WTC11 (cell line): ENCODE data around the gene VSX2. TPM values are rescaled to one million over a fixed set of nuclear protein-coding genes. Genes with fewer than 3 reads are reported as not detected.

Source experiments
- ATF1 ChIP-seq: sonication (generic); formaldehyde crosslinking; IDR thresholded peaks from 2 replicates; pipeline ENCODE4 v1.8.1; 2023; ENCODE audit warnings: mild to moderate bottlenecking, moderate library complexity, missing genetic modification reagents
- CBFB ChIP-seq: sonication (generic); formaldehyde crosslinking; IDR thresholded peaks from 2 replicates; pipeline ENCODE4 v1.8.1; 2022; ENCODE audit warnings: mild to moderate bottlenecking, low read depth, missing genetic modification reagents
- EMX1 ChIP-seq: fragments of 250-450 bp; sonication (Bioruptor Pico); IDR thresholded peaks from 2 replicates; pipeline ENCODE4 v1.8.0; 2021; ENCODE audit warnings: mild to moderate bottlenecking
- GABPB1 ChIP-seq: sonication (generic); formaldehyde crosslinking; IDR thresholded peaks from 2 replicates; pipeline ENCODE4 v1.8.1; 2023; ENCODE audit warnings: mild to moderate bottlenecking, missing genetic modification reagents
- GRHL2 ChIP-seq: fragments of 250-450 bp; sonication (Bioruptor Pico); IDR thresholded peaks from 2 replicates; pipeline ENCODE4 v1.8.0; 2022; ENCODE audit warnings: mild to moderate bottlenecking, moderate library complexity; ENCODE audit not compliant: insufficient replicate concordance, severe bottlenecking
- KAT7 ChIP-seq: sonication (generic); formaldehyde crosslinking; IDR thresholded peaks from 2 replicates; pipeline ENCODE4 v1.8.1; 2023; ENCODE audit warnings: missing genetic modification reagents, mild to moderate bottlenecking, borderline replicate concordance
- NR1H2 ChIP-seq: sonication (generic); formaldehyde crosslinking; IDR thresholded peaks from 2 replicates; pipeline ENCODE4 v1.9.0; 2021; ENCODE audit warnings: mild to moderate bottlenecking, moderate library complexity, missing genetic modification reagents
- OVOL2 ChIP-seq: fragments of 250-450 bp; sonication (Bioruptor Pico); IDR thresholded peaks from 2 replicates; pipeline ENCODE4 v1.9.0; 2021; ENCODE audit warnings: mild to moderate bottlenecking, borderline replicate concordance
- SMAD3 ChIP-seq: sonication (generic); formaldehyde crosslinking; IDR thresholded peaks from 2 replicates; pipeline ENCODE4 v1.8.0; 2022; ENCODE audit warnings: missing genetic modification reagents, mild to moderate bottlenecking, borderline replicate concordance
- SP1 ChIP-seq: sonication (generic); formaldehyde crosslinking; conservative IDR thresholded peaks from 2 replicates; pipeline ENCODE4 v1.8.1; 2022; ENCODE audit warnings: missing genetic modification reagents
- TCF7 ChIP-seq: sonication (generic); formaldehyde crosslinking; IDR thresholded peaks from 2 replicates; pipeline ENCODE4 v1.8.0; 2022; ENCODE audit warnings: mild to moderate bottlenecking, low read depth, missing genetic modification reagents, moderate library complexity
- ZNF219 ChIP-seq: sonication (generic); formaldehyde crosslinking; IDR thresholded peaks from 2 replicates; pipeline ENCODE4 v1.8.0; 2023; ENCODE audit warnings: missing genetic modification reagents, mild to moderate bottlenecking, borderline replicate concordance
- ZNF263 ChIP-seq: sonication (generic); formaldehyde crosslinking; IDR thresholded peaks from 2 replicates; pipeline ENCODE4 v1.8.1; 2022; ENCODE audit warnings: low read depth, mild to moderate bottlenecking, moderate library complexity, missing genetic modification reagents
- ZNF396 ChIP-seq: fragments of 250-450 bp; sonication (Bioruptor Pico); IDR thresholded peaks from 2 replicates; pipeline ENCODE4 v1.8.0; 2021; ENCODE audit warnings: mild to moderate bottlenecking, moderate library complexity, borderline replicate concordance
- ZNF423 ChIP-seq: fragments of 250-450 bp; sonication (Bioruptor Pico); IDR thresholded peaks from 2 replicates; pipeline ENCODE4 v2.1.2; 2022; ENCODE audit warnings: mild to moderate bottlenecking, moderate library complexity
- total RNA-seq: library from RNA; stranded (reverse); gene quantifications from 3 replicates; pipeline ENCODE4 v1.2.3, GENCODE V29; 2021
- TF ChIP-seq, protein P1 (sequence below): sonication (generic); formaldehyde crosslinking; IDR thresholded peaks from 2 replicates; pipeline ENCODE4 v1.8.0; 2023; ENCODE audit warnings: mild to moderate bottlenecking, missing genetic modification reagents
- TF ChIP-seq, protein P2 (sequence below): sonication (generic); formaldehyde crosslinking; IDR thresholded peaks from 2 replicates; pipeline ENCODE4 v1.8.0; 2022; ENCODE audit warnings: mild to moderate bottlenecking, missing genetic modification reagents
- TF ChIP-seq, protein P3 (sequence below): fragments of 250-450 bp; sonication (Bioruptor Pico); conservative IDR thresholded peaks from 2 replicates; pipeline ENCODE4 v1.9.0; 2021; ENCODE audit warnings: mild to moderate bottlenecking
- TF ChIP-seq, protein P4 (sequence below): sonication (generic); formaldehyde crosslinking; IDR thresholded peaks from 2 replicates; pipeline ENCODE4 v1.8.1; 2023; ENCODE audit warnings: mild to moderate bottlenecking, missing genetic modification reagents
- TF ChIP-seq, protein P5 (sequence below): sonication (generic); formaldehyde crosslinking; conservative IDR thresholded peaks from 2 replicates; pipeline ENCODE4 v1.8.1; 2023; ENCODE audit warnings: mild to moderate bottlenecking, low read depth, missing genetic modification reagents, moderate library complexity
- TF ChIP-seq, protein P6 (sequence below): sonication (generic); formaldehyde crosslinking; IDR thresholded peaks from 2 replicates; pipeline ENCODE4 v1.8.0; 2022; ENCODE audit warnings: mild to moderate bottlenecking, missing genetic modification reagents
- TF ChIP-seq, protein P7 (sequence below): sonication (generic); formaldehyde crosslinking; IDR thresholded peaks from 2 replicates; pipeline ENCODE4 v1.8.1; 2023; ENCODE audit warnings: mild to moderate bottlenecking, missing genetic modification reagents, moderate library complexity
- TF ChIP-seq, protein P8 (sequence below): sonication (generic); formaldehyde crosslinking; IDR thresholded peaks from 2 replicates; pipeline ENCODE4 v1.8.1; 2022; ENCODE audit warnings: mild to moderate bottlenecking, moderate library complexity, missing genetic modification reagents

VSX2 gene
- total RNA-seq, 1 experiment from 2014 or later, result not detected

DNA sequence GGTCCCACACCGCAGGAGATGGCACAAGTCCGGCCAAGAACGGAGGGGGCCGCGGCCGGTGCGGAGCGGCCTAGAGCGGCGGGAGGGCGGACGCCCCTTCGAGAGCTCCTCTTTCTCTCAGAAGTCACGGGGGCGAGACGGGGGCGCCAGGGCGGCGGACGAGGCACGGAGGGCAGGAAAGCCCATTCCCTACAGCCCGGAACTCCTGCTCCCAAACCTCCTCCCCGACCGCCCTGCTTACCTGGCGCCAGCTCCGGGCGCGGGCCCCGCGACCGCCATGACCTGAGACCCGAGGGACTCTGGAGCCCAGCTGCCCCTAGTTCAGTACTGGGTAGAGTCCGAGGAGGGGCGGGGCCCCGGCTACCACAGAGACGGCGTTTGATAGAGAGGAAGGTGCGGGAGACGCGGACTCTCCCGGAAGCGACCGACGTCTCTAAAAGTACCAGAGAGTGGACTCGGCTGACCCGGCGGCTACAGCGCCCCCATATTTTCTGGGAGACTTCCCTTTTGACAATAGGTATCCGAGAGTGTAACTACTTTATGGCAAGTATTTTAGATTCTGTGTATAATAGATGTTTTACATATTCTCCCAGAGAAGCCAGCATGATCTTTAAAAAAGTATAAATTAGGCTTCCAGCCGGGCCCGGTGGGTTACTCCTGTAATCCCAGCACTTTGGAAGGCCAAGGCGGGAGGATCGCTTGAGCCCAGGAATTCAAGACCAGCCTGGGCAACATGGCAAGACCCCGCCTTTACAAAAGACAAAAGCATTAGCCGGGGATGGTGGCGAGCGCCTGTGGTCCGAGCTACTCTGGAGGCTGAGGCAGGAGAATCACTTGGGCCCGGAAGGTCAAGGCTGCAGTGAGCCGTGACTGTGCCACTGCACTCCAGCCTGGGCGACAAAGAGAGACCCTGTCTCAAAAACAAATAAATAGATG, 63.7 kb downstream of the VSX2 start, which contains the start of gene ABCD4 (continued):
- TF ChIP-seq, protein P1, sequence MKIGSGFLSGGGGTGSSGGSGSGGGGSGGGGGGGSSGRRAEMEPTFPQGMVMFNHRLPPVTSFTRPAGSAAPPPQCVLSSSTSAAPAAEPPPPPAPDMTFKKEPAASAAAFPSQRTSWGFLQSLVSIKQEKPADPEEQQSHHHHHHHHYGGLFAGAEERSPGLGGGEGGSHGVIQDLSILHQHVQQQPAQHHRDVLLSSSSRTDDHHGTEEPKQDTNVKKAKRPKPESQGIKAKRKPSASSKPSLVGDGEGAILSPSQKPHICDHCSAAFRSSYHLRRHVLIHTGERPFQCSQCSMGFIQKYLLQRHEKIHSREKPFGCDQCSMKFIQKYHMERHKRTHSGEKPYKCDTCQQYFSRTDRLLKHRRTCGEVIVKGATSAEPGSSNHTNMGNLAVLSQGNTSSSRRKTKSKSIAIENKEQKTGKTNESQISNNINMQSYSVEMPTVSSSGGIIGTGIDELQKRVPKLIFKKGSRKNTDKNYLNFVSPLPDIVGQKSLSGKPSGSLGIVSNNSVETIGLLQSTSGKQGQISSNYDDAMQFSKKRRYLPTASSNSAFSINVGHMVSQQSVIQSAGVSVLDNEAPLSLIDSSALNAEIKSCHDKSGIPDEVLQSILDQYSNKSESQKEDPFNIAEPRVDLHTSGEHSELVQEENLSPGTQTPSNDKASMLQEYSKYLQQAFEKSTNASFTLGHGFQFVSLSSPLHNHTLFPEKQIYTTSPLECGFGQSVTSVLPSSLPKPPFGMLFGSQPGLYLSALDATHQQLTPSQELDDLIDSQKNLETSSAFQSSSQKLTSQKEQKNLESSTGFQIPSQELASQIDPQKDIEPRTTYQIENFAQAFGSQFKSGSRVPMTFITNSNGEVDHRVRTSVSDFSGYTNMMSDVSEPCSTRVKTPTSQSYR (CRISPR knock-in tag), result no peak
- TF ChIP-seq EMX1 (CRISPR knock-in tag), result no peak
- TF ChIP-seq, protein P2, sequence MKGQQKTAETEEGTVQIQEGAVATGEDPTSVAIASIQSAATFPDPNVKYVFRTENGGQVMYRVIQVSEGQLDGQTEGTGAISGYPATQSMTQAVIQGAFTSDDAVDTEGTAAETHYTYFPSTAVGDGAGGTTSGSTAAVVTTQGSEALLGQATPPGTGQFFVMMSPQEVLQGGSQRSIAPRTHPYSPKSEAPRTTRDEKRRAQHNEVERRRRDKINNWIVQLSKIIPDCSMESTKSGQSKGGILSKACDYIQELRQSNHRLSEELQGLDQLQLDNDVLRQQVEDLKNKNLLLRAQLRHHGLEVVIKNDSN, result no peak
- TF ChIP-seq GRHL2 (CRISPR knock-in tag), result no peak
- TF ChIP-seq ATF1 (CRISPR knock-in tag), result no peak
- no peak for TF ChIP-seq TCF7 (CRISPR knock-in tag)
- TF ChIP-seq OVOL2 (CRISPR knock-in tag), result no peak
- peak; percentile 61; the same call in 1 of the 2 replicates for TF ChIP-seq KAT7 (CRISPR knock-in tag)
- no peak for TF ChIP-seq ZNF219 (CRISPR knock-in tag)
- TF ChIP-seq, protein P3, sequence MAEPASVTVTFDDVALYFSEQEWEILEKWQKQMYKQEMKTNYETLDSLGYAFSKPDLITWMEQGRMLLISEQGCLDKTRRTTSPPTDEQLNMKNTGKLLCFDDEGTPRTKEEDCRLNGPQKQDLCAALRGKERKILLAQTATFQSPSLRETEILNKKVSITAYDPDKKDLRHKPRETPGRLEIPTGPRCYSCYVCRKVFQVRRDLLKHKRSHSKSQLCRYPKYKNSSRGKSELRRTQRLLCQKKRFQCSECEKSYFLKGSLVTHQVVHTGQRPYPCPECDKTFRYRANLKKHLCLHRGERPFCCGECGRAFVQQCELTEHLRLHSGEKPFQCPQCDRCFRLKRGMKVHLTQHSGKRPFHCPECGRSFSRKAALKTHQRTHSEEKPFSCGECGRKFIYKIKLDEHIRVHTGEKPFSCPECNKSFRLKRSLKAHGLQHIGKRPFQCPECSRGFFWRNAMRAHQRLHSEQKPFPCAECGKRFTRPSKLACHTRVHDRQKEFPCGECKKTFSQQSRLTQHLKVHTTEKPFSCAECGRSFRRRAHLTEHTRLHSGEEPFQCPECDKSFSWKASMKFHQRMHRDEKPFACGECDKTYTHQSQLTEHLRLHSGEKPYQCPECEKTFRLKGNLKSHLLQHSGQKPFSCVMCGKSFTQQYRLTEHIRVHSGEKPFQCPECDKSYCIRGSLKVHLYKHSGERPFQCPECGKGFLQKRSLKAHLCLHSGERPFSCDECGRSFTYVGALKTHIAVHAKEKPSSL (CRISPR knock-in tag), result no peak
- TF ChIP-seq, protein P4, sequence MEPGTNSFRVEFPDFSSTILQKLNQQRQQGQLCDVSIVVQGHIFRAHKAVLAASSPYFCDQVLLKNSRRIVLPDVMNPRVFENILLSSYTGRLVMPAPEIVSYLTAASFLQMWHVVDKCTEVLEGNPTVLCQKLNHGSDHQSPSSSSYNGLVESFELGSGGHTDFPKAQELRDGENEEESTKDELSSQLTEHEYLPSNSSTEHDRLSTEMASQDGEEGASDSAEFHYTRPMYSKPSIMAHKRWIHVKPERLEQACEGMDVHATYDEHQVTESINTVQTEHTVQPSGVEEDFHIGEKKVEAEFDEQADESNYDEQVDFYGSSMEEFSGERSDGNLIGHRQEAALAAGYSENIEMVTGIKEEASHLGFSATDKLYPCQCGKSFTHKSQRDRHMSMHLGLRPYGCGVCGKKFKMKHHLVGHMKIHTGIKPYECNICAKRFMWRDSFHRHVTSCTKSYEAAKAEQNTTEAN (CRISPR knock-in tag), result no peak
- TF ChIP-seq CBFB (CRISPR knock-in tag), result no peak
- TF ChIP-seq, protein P5, sequence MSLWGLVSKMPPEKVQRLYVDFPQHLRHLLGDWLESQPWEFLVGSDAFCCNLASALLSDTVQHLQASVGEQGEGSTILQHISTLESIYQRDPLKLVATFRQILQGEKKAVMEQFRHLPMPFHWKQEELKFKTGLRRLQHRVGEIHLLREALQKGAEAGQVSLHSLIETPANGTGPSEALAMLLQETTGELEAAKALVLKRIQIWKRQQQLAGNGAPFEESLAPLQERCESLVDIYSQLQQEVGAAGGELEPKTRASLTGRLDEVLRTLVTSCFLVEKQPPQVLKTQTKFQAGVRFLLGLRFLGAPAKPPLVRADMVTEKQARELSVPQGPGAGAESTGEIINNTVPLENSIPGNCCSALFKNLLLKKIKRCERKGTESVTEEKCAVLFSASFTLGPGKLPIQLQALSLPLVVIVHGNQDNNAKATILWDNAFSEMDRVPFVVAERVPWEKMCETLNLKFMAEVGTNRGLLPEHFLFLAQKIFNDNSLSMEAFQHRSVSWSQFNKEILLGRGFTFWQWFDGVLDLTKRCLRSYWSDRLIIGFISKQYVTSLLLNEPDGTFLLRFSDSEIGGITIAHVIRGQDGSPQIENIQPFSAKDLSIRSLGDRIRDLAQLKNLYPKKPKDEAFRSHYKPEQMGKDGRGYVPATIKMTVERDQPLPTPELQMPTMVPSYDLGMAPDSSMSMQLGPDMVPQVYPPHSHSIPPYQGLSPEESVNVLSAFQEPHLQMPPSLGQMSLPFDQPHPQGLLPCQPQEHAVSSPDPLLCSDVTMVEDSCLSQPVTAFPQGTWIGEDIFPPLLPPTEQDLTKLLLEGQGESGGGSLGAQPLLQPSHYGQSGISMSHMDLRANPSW (CRISPR knock-in tag), result no peak
- no peak for TF ChIP-seq NR1H2 (CRISPR knock-in tag)
- TF ChIP-seq ZNF423 (CRISPR knock-in tag), result no peak
- TF ChIP-seq, protein P6, sequence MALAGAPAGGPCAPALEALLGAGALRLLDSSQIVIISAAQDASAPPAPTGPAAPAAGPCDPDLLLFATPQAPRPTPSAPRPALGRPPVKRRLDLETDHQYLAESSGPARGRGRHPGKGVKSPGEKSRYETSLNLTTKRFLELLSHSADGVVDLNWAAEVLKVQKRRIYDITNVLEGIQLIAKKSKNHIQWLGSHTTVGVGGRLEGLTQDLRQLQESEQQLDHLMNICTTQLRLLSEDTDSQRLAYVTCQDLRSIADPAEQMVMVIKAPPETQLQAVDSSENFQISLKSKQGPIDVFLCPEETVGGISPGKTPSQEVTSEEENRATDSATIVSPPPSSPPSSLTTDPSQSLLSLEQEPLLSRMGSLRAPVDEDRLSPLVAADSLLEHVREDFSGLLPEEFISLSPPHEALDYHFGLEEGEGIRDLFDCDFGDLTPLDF (CRISPR knock-in tag), result no peak
- TF ChIP-seq GABPB1, result peak; percentile 78
- TF ChIP-seq, protein P7, sequence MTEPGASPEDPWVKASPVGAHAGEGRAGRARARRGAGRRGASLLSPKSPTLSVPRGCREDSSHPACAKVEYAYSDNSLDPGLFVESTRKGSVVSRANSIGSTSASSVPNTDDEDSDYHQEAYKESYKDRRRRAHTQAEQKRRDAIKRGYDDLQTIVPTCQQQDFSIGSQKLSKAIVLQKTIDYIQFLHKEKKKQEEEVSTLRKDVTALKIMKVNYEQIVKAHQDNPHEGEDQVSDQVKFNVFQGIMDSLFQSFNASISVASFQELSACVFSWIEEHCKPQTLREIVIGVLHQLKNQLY (CRISPR knock-in tag), result no peak
- no peak for TF ChIP-seq ZNF396 (CRISPR knock-in tag)
- no peak for TF ChIP-seq ZNF263 (CRISPR knock-in tag)
- 0 out of 2 replicates have a peak, but pooled peaks have one; percentile 29 for TF ChIP-seq SP1
- TF ChIP-seq, protein P8, sequence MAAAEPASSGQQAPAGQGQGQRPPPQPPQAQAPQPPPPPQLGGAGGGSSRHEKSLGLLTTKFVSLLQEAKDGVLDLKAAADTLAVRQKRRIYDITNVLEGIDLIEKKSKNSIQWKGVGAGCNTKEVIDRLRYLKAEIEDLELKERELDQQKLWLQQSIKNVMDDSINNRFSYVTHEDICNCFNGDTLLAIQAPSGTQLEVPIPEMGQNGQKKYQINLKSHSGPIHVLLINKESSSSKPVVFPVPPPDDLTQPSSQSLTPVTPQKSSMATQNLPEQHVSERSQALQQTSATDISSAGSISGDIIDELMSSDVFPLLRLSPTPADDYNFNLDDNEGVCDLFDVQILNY, result no peak
- peak; percentile 74; the same call in 1 of the 2 replicates for TF ChIP-seq SMAD3 (CRISPR knock-in tag)
